Erythroblast (primary cell): ENCODE data around the gene ATG2B.

Experiments
- GATA1 ChIP-seq: IDR thresholded peaks from 2 replicates; pipeline ENCODE4 v1.6.1; 2011; ENCODE audit warnings: low read depth, mild to moderate bottlenecking, control low read depth, low read length, moderate library complexity
- POLR2A ChIP-seq: IDR thresholded peaks from 2 replicates; pipeline ENCODE4 v1.6.1; 2011; ENCODE audit warnings: mild to moderate bottlenecking, low read length

GRCh38 chr14:96274543-96274942 is 88.6 kb downstream of the ATG2B start:
- TF ChIP-seq POLR2A, result no peak
- no peak for TF ChIP-seq GATA1
